AG04450 (cell line): ENCODE measurements around the gene IL3. TPM values are rescaled to one million over a fixed set of nuclear protein-coding genes. Genes with fewer than 3 reads are reported as not detected.

ENCODE experiments used
- CTCF ChIA-PET: fragments of 300-600, 350-600 bp; formaldehyde crosslinking; extraction: SDS; loops from one replicate; lab custom pipeline; 2022; ENCODE audit warnings: antibody characterized with exemption, inconsistent platforms; lab: Charles Lee
- POLR2A ChIA-PET: fragments of 350-600 bp; formaldehyde crosslinking; extraction: SDS; loops from one replicate; lab custom pipeline; 2021; ENCODE audit warnings: antibody characterized with exemption, inconsistent platforms; lab: Yijun Ruan, JAX
- DNase-seq: peaks from one replicate; pipeline ENCODE4 v3.0.0-alpha.2; 2011; ENCODE audit warnings: low read depth, low spot score
- H3K27ac ChIP-seq: one replicate; pipeline ENCODE4 v1.5.1; 2012; ENCODE audit warnings: low read depth, low read length, control low read depth
- H3K27me3 ChIP-seq: one replicate; pipeline ENCODE4 v1.6.0; 2012; ENCODE audit warnings: low read length; ENCODE audit not compliant: control insufficient read depth, insufficient read depth
- H3K4me3 ChIP-seq: 2 replicates; pipeline ENCODE4 v1.5.1; 2011; ENCODE audit warnings: mild to moderate bottlenecking, low read depth, low read length, control low read depth
- H3K9me3 ChIP-seq: 2 replicates; pipeline ENCODE4 v1.5.1; 2012; ENCODE audit warnings: low read length; ENCODE audit not compliant: control insufficient read depth, insufficient read depth
- CTCF ChIP-seq: IDR thresholded peaks from 2 replicates; pipeline ENCODE4 v1.5.1; 2011; ENCODE audit warnings: low read depth, low read length, control low read depth, inconsistent platforms
- polyA plus RNA-seq: library from polyadenylated mRNA; depleted of rRNA; stranded (reverse); fragments of >200 nt; gene quantifications from 2 replicates; pipeline ENCODE4 v1.2.3, GENCODE V29; 2011

The IL3 gene
- polyA plus RNA-seq, 1 experiment = not detected

- ChIA-PET POLR2A (no interaction called here), CTCF (no interaction called here)
- Histone ChIP-seq H3K27ac (no peak overlapping the region), H3K9me3 (no peaks in the 10 kb centered on the region), H3K4me3 (no peak overlapping the region), H3K27me3 (no peaks in the 10 kb centered on the region)
- no peak for DNase-seq
- TF ChIP-seq CTCF = no peak
Measured at GRCh38 chr5:132025403-132025971, 35.0 kb upstream of the IL3 start.

- Histone ChIP-seq H3K4me3 (no peak overlapping the region), H3K9me3 (no peaks in the 10 kb centered on the region), H3K27me3 (no peaks in the 10 kb centered on the region), H3K27ac (no peak overlapping the region)
- TF ChIP-seq CTCF = no peak
- ChIA-PET CTCF (no interaction called here), POLR2A (no interaction called here)
- no peak for DNase-seq
Measured at GRCh38 chr5:132026516-132027008, 33.9 kb upstream of the IL3 start.

GRCh38 chr5:132027027-132027426, 33.4 kb upstream of the IL3 start:
- H3K4me3 ChIP-seq = no peak overlapping the region
- no peak overlapping the region for H3K27ac ChIP-seq
- no peak for TF ChIP-seq CTCF
- no peak for DNase-seq
- no peaks in the 10 kb centered on the region for H3K27me3 ChIP-seq
- no peaks in the 10 kb centered on the region for H3K9me3 ChIP-seq
- ChIA-PET POLR2A (no interaction called here), CTCF (no interaction called here)

- ChIA-PET POLR2A (no interaction called here), CTCF (interaction anchor here (0.7 kb wide), 1 partner anchor 150 kb away, joined by 6 read pairs; no protein-coding TSS in a partner anchor)
- no peak for DNase-seq
- Histone ChIP-seq H3K27ac (no peak overlapping the region), H3K27me3 (no peaks in the 10 kb centered on the region), H3K4me3 (no peak overlapping the region), H3K9me3 (no peaks in the 10 kb centered on the region)
- no peak for TF ChIP-seq CTCF
Measured at GRCh38 chr5:132029609-132030330, 30.7 kb upstream of the IL3 start.

GRCh38 chr5:132030610-132031009, 29.8 kb upstream of the IL3 start:
- H3K9me3 ChIP-seq = no peaks in the 10 kb centered on the region
- no peak overlapping the region for H3K27ac ChIP-seq
- DNase-seq = no peak
- ChIA-PET CTCF (no interaction called here), POLR2A (no interaction called here)
- no peak overlapping the region for H3K4me3 ChIP-seq
- H3K27me3 ChIP-seq = no peaks in the 10 kb centered on the region
- no peak for TF ChIP-seq CTCF
